ENCODE data around the gene NKTR.

GRCh38 chr3:42578054-42578453, 22.4 kb upstream of the NKTR start:
- TF ChIP-seq POLR2A (IDR thresholded peaks at IDR 0.05) (no peak), CTCF (IDR thresholded peaks at IDR 0.05) (no peak)

Data from right lobe of liver (tissue), 4 donors.